Hepatocyte (in vitro differentiated cells): Measurements from ENCODE around the gene UVRAG. TPM values are rescaled to one million over a fixed set of nuclear protein-coding genes. Genes with fewer than 3 reads are reported as not detected.
A peak's percentile ranks its signal among the peaks of the same experiment; 100 is the strongest.

Experiments used
- DNase-seq: peaks from one replicate; pipeline ENCODE4 v3.0.0-alpha.2; 2016; ENCODE audit warnings: low spot score
- H2AFZ ChIP-seq: fragments of 200-600 bp; sonication (generic); 2 replicates; pipeline ENCODE4 v1.6.0; 2016; ENCODE audit warnings: antibody characterized with exemption, mild to moderate bottlenecking
- H3K27ac ChIP-seq: fragments of 200-600 bp; sonication (generic); 2 replicates; pipeline ENCODE4 v1.5.1; 2016; ENCODE audit warnings: mild to moderate bottlenecking
- H3K27me3 ChIP-seq: fragments of 200-600 bp; sonication (generic); 2 replicates; pipeline ENCODE4 v1.6.1; 2016
- H3K36me3 ChIP-seq: fragments of 200-600 bp; sonication (generic); replicated peaks from 2 replicates; pipeline ENCODE4 v1.5.1; 2016; ENCODE audit warnings: low read depth; ENCODE audit not compliant: insufficient read depth
- H3K4me1 ChIP-seq: fragments of 200-600 bp; sonication (generic); 2 replicates; pipeline ENCODE4 v1.5.1; 2016; ENCODE audit warnings: mild to moderate bottlenecking, moderate library complexity; ENCODE audit not compliant: insufficient read depth
- H3K4me2 ChIP-seq: fragments of 200-600 bp; sonication (generic); 2 replicates; pipeline ENCODE4 v1.6.0; 2016
- H3K4me3 ChIP-seq: fragments of 200-600 bp; sonication (generic); 2 replicates; pipeline ENCODE4 v1.5.1; 2016; ENCODE audit warnings: mild to moderate bottlenecking
- H3K79me2 ChIP-seq: fragments of 200-600 bp; sonication (generic); 2 replicates; pipeline ENCODE4 v1.6.0; 2017; ENCODE audit warnings: mild to moderate bottlenecking
- H3K9me2 ChIP-seq: fragments of 200-600 bp; sonication (generic); replicated peaks from 2 replicates; pipeline ENCODE4 v1.6.0; 2017; ENCODE audit warnings: mild to moderate bottlenecking; ENCODE audit not compliant: insufficient read depth
- H3K9me3 ChIP-seq: fragments of 200-600 bp; sonication (generic); 2 replicates; pipeline ENCODE4 v1.5.1; 2016; ENCODE audit warnings: low read depth, mild to moderate bottlenecking
- H4K20me1 ChIP-seq: fragments of 200-600 bp; sonication (generic); 2 replicates; pipeline ENCODE4 v1.6.0; 2016; ENCODE audit warnings: mild to moderate bottlenecking; ENCODE audit not compliant: insufficient read depth, poor library complexity, severe bottlenecking
- CTCF ChIP-seq: fragments of 200-600 bp; sonication (generic); IDR thresholded peaks from 2 replicates; pipeline ENCODE4 v1.5.1; 2016; ENCODE audit warnings: antibody characterized with exemption, mild to moderate bottlenecking; ENCODE audit not compliant: poor library complexity
- EZH2 ChIP-seq: fragments of 200-600 bp; sonication (generic); IDR thresholded peaks from 2 replicates; pipeline ENCODE4 v1.6.1; 2016; ENCODE audit warnings: antibody characterized with exemption, mild to moderate bottlenecking, borderline replicate concordance
- EZH2phosphoT487 ChIP-seq: fragments of 200-600 bp; sonication (generic); IDR thresholded peaks from one replicate; pipeline ENCODE4 v1.6.1; 2018; ENCODE audit warnings: antibody characterized with exemption, mild to moderate bottlenecking, low read depth, moderate library complexity; ENCODE audit not compliant: unreplicated experiment, severe bottlenecking
- WGBS: methylation state at CpG from one replicate; pipeline ENCODE4 v1.1.6; 2016; ENCODE audit warnings: low lambda C conversion rate; ENCODE audit errors: missing lambda C conversion rate; 5-methylcytosine and 5-hydroxymethylcytosine counted together
- polyA plus RNA-seq: library from polyadenylated mRNA; unstranded; fragments of >200 nt; fragmentation: Nextera tagmentation; extraction: Ambion mirVana; gene quantifications from 2 replicates; pipeline ENCODE4 v1.2.1, GENCODE V29; 2016
- total RNA-seq: library from RNA; depleted of rRNA; stranded (reverse); fragments of >200 nt; gene quantifications from 2 replicates; pipeline ENCODE4 v1.2.3, GENCODE V29; 2014

UVRAG gene
- total and polyA plus RNA-seq, 2 experiments from 2014 or later = 15.3 to 36.5 TPM

GRCh38 chr11:75944515-75944914, 129.5 kb downstream of the UVRAG start:
- no peaks in the 10 kb centered on the region for H3K36me3 ChIP-seq
- H3K4me1 ChIP-seq = peaks cover 14% of the 10 kb centered on the region
- no peak for TF ChIP-seq EZH2
- no peak for TF ChIP-seq EZH2phosphoT487
- no peak for TF ChIP-seq CTCF
- H3K9me2 ChIP-seq = no peaks in the 10 kb centered on the region
- no peak for DNase-seq
- H3K27ac ChIP-seq = no peak overlapping the region
- no peak overlapping the region for H3K4me2 ChIP-seq
- H3K9me3 ChIP-seq = no peaks in the 10 kb centered on the region
- 98% methylated on average over 3 of the region's 3 CpGs for WGBS
- no peak overlapping the region for H3K4me3 ChIP-seq
- H3K27me3 ChIP-seq = no peaks in the 10 kb centered on the region
- no peaks in the 10 kb centered on the region for H4K20me1 ChIP-seq
- no peaks in the 10 kb centered on the region for H3K79me2 ChIP-seq
- H2AFZ ChIP-seq = no peak overlapping the region

GRCh38 chr11:75945446-75945845, 130.4 kb downstream of the UVRAG start:
- Histone ChIP-seq H3K36me3 (no peaks in the 10 kb centered on the region), H3K27ac (no peak overlapping the region), H3K9me3 (no peaks in the 10 kb centered on the region), H3K79me2 (peaks cover 5% of the 10 kb centered on the region), H2AFZ (no peak overlapping the region), H3K4me3 (no peak overlapping the region), H3K9me2 (no peaks in the 10 kb centered on the region), H4K20me1 (no peaks in the 10 kb centered on the region), H3K4me2 (no peak overlapping the region), H3K27me3 (no peaks in the 10 kb centered on the region), H3K4me1 (peaks cover 14% of the 10 kb centered on the region)
- 94% methylated on average over 1 of the region's 1 CpG for WGBS
- no peak for DNase-seq
- TF ChIP-seq EZH2phosphoT487 = no peak
- TF ChIP-seq CTCF = no peak
- no peak for TF ChIP-seq EZH2

- H3K9me3 ChIP-seq = no peaks in the 10 kb centered on the region
- no peaks in the 10 kb centered on the region for H3K27me3 ChIP-seq
- no peak overlapping the region for H3K4me2 ChIP-seq
- H2AFZ ChIP-seq = no peak overlapping the region
- peaks cover 14% of the 10 kb centered on the region for H3K4me1 ChIP-seq
- no peaks in the 10 kb centered on the region for H4K20me1 ChIP-seq
- H3K4me3 ChIP-seq = no peak overlapping the region
- WGBS = 73% methylated on average over 2 of the region's 2 CpGs
- peaks cover 6% of the 10 kb centered on the region for H3K79me2 ChIP-seq
- TF ChIP-seq EZH2phosphoT487 = no peak
- TF ChIP-seq CTCF = no peak
- no peak for TF ChIP-seq EZH2
- peak overlapping the region; percentile 33 for H3K27ac ChIP-seq
- H3K9me2 ChIP-seq = no peaks in the 10 kb centered on the region
- no peaks in the 10 kb centered on the region for H3K36me3 ChIP-seq
- DNase-seq = no peak
Measured at GRCh38 chr11:75945947-75946346, 130.9 kb downstream of the UVRAG start.
